ENCODE results near the gene SMARCC1.

The SMARCC1 gene

DNA sequence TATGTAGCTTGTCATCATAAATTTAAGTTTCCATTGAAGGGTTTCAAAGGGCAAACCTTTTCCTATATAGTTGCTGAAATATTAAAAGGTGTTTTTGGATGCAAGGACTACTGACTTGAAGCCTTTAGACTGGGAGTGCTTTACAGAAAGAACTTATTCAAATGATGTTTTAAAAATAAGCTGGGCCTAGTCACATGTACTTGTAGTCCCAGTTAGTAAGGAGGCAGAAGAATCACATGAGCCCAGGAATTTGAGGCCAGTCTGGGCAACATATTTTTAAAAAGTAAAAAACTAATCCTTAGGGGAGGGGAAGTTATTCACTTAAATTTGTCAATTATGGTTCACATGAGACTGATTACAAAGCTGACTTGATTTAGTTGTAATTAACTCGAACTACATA is 65.0 kb downstream of the SMARCC1 start:
- DNase-seq (ENCODE audit: low read depth in 1 of 2, low spot score in 1 of 2), result no peak
- Histone ChIP-seq H3K27ac (replicated peaks) (no peak overlapping the region), H3K4me3 (replicated peaks; ENCODE audit: insufficient read depth, low read length) (no peak overlapping the region), H3K27me3 (ENCODE audit: insufficient read depth, poor library complexity, severe bottlenecking) (no peaks in the 10 kb centered on the region)
- TF ChIP-seq, protein P1, sequence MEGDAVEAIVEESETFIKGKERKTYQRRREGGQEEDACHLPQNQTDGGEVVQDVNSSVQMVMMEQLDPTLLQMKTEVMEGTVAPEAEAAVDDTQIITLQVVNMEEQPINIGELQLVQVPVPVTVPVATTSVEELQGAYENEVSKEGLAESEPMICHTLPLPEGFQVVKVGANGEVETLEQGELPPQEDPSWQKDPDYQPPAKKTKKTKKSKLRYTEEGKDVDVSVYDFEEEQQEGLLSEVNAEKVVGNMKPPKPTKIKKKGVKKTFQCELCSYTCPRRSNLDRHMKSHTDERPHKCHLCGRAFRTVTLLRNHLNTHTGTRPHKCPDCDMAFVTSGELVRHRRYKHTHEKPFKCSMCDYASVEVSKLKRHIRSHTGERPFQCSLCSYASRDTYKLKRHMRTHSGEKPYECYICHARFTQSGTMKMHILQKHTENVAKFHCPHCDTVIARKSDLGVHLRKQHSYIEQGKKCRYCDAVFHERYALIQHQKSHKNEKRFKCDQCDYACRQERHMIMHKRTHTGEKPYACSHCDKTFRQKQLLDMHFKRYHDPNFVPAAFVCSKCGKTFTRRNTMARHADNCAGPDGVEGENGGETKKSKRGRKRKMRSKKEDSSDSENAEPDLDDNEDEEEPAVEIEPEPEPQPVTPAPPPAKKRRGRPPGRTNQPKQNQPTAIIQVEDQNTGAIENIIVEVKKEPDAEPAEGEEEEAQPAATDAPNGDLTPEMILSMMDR (IDR thresholded peaks at IDR 0.05; ENCODE audit: insufficient read depth, low read length), result no peak
- TF ChIP-seq SPI1 (IDR thresholded peaks at IDR 0.05; ENCODE audit: borderline replicate concordance, low read depth) (no peak), GABPA (IDR thresholded peaks at IDR 0.05; ENCODE audit: low read depth) (no peak), POLR2AphosphoS5 (IDR thresholded peaks at IDR 0.05; ENCODE audit: low read depth) (no peak)
- TF ChIP-seq, protein P2, sequence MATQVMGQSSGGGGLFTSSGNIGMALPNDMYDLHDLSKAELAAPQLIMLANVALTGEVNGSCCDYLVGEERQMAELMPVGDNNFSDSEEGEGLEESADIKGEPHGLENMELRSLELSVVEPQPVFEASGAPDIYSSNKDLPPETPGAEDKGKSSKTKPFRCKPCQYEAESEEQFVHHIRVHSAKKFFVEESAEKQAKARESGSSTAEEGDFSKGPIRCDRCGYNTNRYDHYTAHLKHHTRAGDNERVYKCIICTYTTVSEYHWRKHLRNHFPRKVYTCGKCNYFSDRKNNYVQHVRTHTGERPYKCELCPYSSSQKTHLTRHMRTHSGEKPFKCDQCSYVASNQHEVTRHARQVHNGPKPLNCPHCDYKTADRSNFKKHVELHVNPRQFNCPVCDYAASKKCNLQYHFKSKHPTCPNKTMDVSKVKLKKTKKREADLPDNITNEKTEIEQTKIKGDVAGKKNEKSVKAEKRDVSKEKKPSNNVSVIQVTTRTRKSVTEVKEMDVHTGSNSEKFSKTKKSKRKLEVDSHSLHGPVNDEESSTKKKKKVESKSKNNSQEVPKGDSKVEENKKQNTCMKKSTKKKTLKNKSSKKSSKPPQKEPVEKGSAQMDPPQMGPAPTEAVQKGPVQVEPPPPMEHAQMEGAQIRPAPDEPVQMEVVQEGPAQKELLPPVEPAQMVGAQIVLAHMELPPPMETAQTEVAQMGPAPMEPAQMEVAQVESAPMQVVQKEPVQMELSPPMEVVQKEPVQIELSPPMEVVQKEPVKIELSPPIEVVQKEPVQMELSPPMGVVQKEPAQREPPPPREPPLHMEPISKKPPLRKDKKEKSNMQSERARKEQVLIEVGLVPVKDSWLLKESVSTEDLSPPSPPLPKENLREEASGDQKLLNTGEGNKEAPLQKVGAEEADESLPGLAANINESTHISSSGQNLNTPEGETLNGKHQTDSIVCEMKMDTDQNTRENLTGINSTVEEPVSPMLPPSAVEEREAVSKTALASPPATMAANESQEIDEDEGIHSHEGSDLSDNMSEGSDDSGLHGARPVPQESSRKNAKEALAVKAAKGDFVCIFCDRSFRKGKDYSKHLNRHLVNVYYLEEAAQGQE (IDR thresholded peaks at IDR 0.05; ENCODE audit: insufficient replicate concordance, low read depth), result no peak

DNA sequence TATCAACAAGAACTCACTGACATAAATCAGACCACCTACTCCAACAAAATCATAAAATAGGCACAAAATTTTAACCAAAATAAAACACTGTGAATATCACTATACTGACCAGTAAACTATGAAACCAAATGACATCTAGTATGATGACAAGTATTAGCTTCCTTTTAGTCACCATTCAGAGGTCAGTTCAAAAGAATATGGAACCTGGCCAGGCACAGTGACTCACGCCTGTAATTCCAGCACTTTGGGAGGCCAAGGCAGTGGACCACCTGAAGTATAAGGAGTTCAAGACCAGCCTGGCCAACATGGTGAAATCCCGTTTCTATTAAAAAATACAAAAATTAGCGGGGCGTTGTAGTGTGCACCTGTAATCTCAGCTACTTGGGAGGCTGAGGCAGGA is 65.8 kb downstream of the SMARCC1 start:
- no peak overlapping the region for H3K27ac ChIP-seq (replicated peaks)
- no peaks in the 10 kb centered on the region for H3K27me3 ChIP-seq (ENCODE audit: insufficient read depth, poor library complexity, severe bottlenecking)
- TF ChIP-seq, protein P1 (IDR thresholded peaks at IDR 0.05; ENCODE audit: insufficient read depth, low read length), result no peak
- no peak for TF ChIP-seq POLR2AphosphoS5 (IDR thresholded peaks at IDR 0.05; ENCODE audit: low read depth)
- no peak for TF ChIP-seq SPI1 (IDR thresholded peaks at IDR 0.05; ENCODE audit: borderline replicate concordance, low read depth)
- no peak for TF ChIP-seq GABPA (IDR thresholded peaks at IDR 0.05; ENCODE audit: low read depth)
- TF ChIP-seq, protein P2 (IDR thresholded peaks at IDR 0.05; ENCODE audit: insufficient replicate concordance, low read depth), result no peak
- no peak overlapping the region for H3K4me3 ChIP-seq (replicated peaks; ENCODE audit: insufficient read depth, low read length)
- DNase-seq (ENCODE audit: low read depth in 1 of 2, low spot score in 1 of 2), result no peak

DNA sequence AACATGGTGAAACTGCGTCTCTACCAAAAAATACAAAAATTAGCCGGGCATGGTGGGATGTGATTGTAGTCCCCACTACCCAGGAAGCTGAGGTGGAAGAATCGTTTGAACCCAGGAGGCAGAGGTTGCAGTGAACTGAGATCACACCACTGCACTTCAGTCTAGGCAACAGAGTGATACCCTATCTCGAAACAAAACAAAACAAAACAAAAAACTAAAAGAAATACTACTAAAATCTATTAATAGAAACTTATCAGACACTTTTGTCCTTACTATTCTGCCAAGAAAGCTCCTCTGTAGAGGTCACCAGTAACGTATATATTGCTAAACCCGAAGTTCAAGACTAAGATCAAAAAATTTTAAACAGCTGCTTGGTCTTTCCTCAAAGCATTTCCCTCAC is 67.1 kb downstream of the SMARCC1 start:
- TF ChIP-seq GABPA (IDR thresholded peaks at IDR 0.05; ENCODE audit: low read depth) (no peak), POLR2AphosphoS5 (IDR thresholded peaks at IDR 0.05; ENCODE audit: low read depth) (no peak), SPI1 (IDR thresholded peaks at IDR 0.05; ENCODE audit: borderline replicate concordance, low read depth) (no peak)
- TF ChIP-seq, protein P1 (IDR thresholded peaks at IDR 0.05; ENCODE audit: insufficient read depth, low read length), result no peak
- TF ChIP-seq, protein P2 (IDR thresholded peaks at IDR 0.05; ENCODE audit: insufficient replicate concordance, low read depth), result no peak
- no peak overlapping the region for H3K27ac ChIP-seq (replicated peaks)
- DNase-seq (ENCODE audit: low read depth in 1 of 2, low spot score in 1 of 2), result no peak
- no peaks in the 10 kb centered on the region for H3K27me3 ChIP-seq (ENCODE audit: insufficient read depth, poor library complexity, severe bottlenecking)
- H3K4me3 ChIP-seq (replicated peaks; ENCODE audit: insufficient read depth, low read length), result no peak overlapping the region

Data from HL-60 (cell line).